ENCODE data around the gene RBM48. TPM values are rescaled to one million over a fixed set of nuclear protein-coding genes. Genes with fewer than 3 reads are reported as not detected.

Gene RBM48
- total and polyA plus RNA-seq, 2 donors from 2014 or later = 7.4 to 14.4 TPM

GRCh38 chr7:92496876-92497275, 31.7 kb upstream of the RBM48 start:
- FAIRE-seq (no peak), DNase-seq (no peak)
- Histone ChIP-seq H3K4me1 (ENCODE audit: control insufficient read depth in 2 of 3, insufficient read depth in 2 of 3, low read depth in 1 of 3, low read length in 3 of 3) (no peaks in the 10 kb centered on the region), H3K9ac (ENCODE audit: low read length in 3 of 3) (no peak overlapping the region), H3K4me3 (ENCODE audit: low read length in 3 of 3) (no peak overlapping the region), H3K36me3 (ENCODE audit: control insufficient read depth in 2 of 3, insufficient read depth in 3 of 3, low read length in 3 of 3) (peaks cover 10 to 39% (median 14%) of the 10 kb centered on the region in 3 donors), H3K9me3 (ENCODE audit: control insufficient read depth in 2 of 3, insufficient read depth in 1 of 3, low read length in 3 of 3) (no peaks in the 10 kb centered on the region), H3K27me3 (ENCODE audit: control insufficient read depth, insufficient read depth, low read length) (no peaks in the 10 kb centered on the region), H3K27ac (ENCODE audit: low read depth in 2 of 2, low read length in 2 of 2) (no peak overlapping the region)
- intact Hi-C loops (cut with DNase I) = no loop called here
- TF ChIP-seq CTCF (IDR thresholded peaks at IDR 0.05; ENCODE audit: borderline replicate concordance, extremely low read depth, insufficient read depth) = no peak

GRCh38 chr7:92498557-92498956, 30.0 kb upstream of the RBM48 start:
- DNase-seq (no peak), FAIRE-seq (no peak)
- H3K9ac ChIP-seq (ENCODE audit: low read length in 3 of 3) = no peak overlapping the region
- no peak overlapping the region for H3K27ac ChIP-seq (ENCODE audit: low read depth in 2 of 2, low read length in 2 of 2)
- H3K9me3 ChIP-seq (ENCODE audit: control insufficient read depth in 2 of 3, insufficient read depth in 1 of 3, low read length in 3 of 3) = no peaks in the 10 kb centered on the region
- intact Hi-C loops (cut with DNase I) = no loop called here
- no peak for TF ChIP-seq CTCF (IDR thresholded peaks at IDR 0.05; ENCODE audit: borderline replicate concordance, extremely low read depth, insufficient read depth)
- no peaks in the 10 kb centered on the region for H3K4me1 ChIP-seq (ENCODE audit: control insufficient read depth in 2 of 3, insufficient read depth in 2 of 3, low read depth in 1 of 3, low read length in 3 of 3)
- peaks cover 11 to 42% (median 12%) of the 10 kb centered on the region in 3 donors for H3K36me3 ChIP-seq (ENCODE audit: control insufficient read depth in 2 of 3, insufficient read depth in 3 of 3, low read length in 3 of 3)
- no peaks in the 10 kb centered on the region for H3K27me3 ChIP-seq (ENCODE audit: control insufficient read depth, insufficient read depth, low read length)
- H3K4me3 ChIP-seq (ENCODE audit: low read length in 3 of 3) = no peak overlapping the region

- no peak overlapping the region for H3K27ac ChIP-seq (ENCODE audit: low read depth in 2 of 2, low read length in 2 of 2)
- FAIRE-seq (no peak), DNase-seq (no peak)
- no peak overlapping the region for H3K4me3 ChIP-seq (ENCODE audit: low read length in 3 of 3)
- TF ChIP-seq CTCF (IDR thresholded peaks at IDR 0.05; ENCODE audit: borderline replicate concordance, extremely low read depth, insufficient read depth) = no peak
- no peaks in the 10 kb centered on the region for H3K4me1 ChIP-seq (ENCODE audit: control insufficient read depth in 2 of 3, insufficient read depth in 2 of 3, low read depth in 1 of 3, low read length in 3 of 3)
- H3K36me3 ChIP-seq (ENCODE audit: control insufficient read depth in 2 of 3, insufficient read depth in 3 of 3, low read length in 3 of 3) = peaks cover 8 to 47% (median 8%) of the 10 kb centered on the region in 3 donors
- intact Hi-C loops (cut with DNase I) = no loop called here
- H3K9ac ChIP-seq (ENCODE audit: low read length in 3 of 3) = no peak overlapping the region
- no peaks in the 10 kb centered on the region for H3K27me3 ChIP-seq (ENCODE audit: control insufficient read depth, insufficient read depth, low read length)
- no peaks in the 10 kb centered on the region for H3K9me3 ChIP-seq (ENCODE audit: control insufficient read depth in 2 of 3, insufficient read depth in 1 of 3, low read length in 3 of 3)
Observed at GRCh38 chr7:92503767-92504166, 24.8 kb upstream of the RBM48 start.

- no peak for TF ChIP-seq CTCF (IDR thresholded peaks at IDR 0.05; ENCODE audit: borderline replicate concordance, extremely low read depth, insufficient read depth)
- Histone ChIP-seq H3K27ac (ENCODE audit: low read depth in 2 of 2, low read length in 2 of 2) (no peak overlapping the region), H3K27me3 (ENCODE audit: control insufficient read depth, insufficient read depth, low read length) (no peaks in the 10 kb centered on the region), H3K4me1 (ENCODE audit: control insufficient read depth in 2 of 3, insufficient read depth in 2 of 3, low read depth in 1 of 3, low read length in 3 of 3) (no peaks in the 10 kb centered on the region), H3K4me3 (ENCODE audit: low read length in 3 of 3) (no peak overlapping the region), H3K36me3 (ENCODE audit: control insufficient read depth in 2 of 3, insufficient read depth in 3 of 3, low read length in 3 of 3) (peaks cover 2 to 42% (median 8%) of the 10 kb centered on the region in 3 donors), H3K9ac (ENCODE audit: low read length in 3 of 3) (no peak overlapping the region), H3K9me3 (ENCODE audit: control insufficient read depth in 2 of 3, insufficient read depth in 1 of 3, low read length in 3 of 3) (no peaks in the 10 kb centered on the region)
- no peak for DNase-seq
- FAIRE-seq = no peak
- intact Hi-C loops (cut with DNase I) = no loop called here
Observed at GRCh38 chr7:92504563-92504962, 24.0 kb upstream of the RBM48 start.

Data from kidney (tissue), 14 donors.